Measurements from ENCODE around the gene RCAN3.
A peak's percentile ranks its signal among the peaks of the same experiment; 100 is the strongest.

RCAN3 gene

DNA sequence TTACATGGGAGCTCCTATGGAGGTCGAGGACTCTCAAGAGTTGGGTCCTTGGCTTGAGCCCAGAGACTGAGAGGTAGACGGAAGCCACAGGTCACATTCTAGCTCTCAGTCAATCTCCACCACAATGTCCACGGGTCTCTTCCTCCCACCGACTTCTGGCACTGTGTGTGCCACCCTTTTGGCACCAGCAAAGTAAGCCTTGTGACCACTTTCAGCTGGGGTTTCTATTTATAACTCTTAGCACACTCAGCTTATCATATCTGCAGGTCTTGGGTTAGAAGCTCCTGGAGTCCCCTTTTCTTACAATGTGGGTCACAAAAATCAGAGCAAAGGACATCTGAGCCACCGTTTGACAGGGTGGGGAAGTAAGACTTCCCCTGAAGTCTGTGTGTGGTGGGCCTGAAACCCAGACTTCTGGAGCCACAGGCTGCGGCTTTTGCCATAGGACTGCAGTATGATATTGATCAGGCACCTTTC lies 81.6 kb downstream of the RCAN3 start:
- no peak for ATAC-seq
- TF ChIP-seq, protein P1, sequence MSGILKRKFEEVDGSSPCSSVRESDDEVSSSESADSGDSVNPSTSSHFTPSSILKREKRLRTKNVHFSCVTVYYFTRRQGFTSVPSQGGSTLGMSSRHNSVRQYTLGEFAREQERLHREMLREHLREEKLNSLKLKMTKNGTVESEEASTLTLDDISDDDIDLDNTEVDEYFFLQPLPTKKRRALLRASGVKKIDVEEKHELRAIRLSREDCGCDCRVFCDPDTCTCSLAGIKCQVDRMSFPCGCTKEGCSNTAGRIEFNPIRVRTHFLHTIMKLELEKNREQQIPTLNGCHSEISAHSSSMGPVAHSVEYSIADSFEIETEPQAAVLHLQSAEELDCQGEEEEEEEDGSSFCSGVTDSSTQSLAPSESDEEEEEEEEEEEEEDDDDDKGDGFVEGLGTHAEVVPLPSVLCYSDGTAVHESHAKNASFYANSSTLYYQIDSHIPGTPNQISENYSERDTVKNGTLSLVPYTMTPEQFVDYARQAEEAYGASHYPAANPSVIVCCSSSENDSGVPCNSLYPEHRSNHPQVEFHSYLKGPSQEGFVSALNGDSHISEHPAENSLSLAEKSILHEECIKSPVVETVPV (CRISPR knock-in tag; IDR thresholded peaks at IDR 0.05), result no peak
- TF ChIP-seq ZNF70 (CRISPR knock-in tag; IDR thresholded peaks at IDR 0.05) (no peak), BACH2 (CRISPR knock-in tag; IDR thresholded peaks at IDR 0.05; ENCODE audit: borderline replicate concordance) (no peak), SNAI2 (CRISPR knock-in tag; IDR thresholded peaks at IDR 0.05) (no peak), ZNF8 (CRISPR knock-in tag; IDR thresholded peaks at IDR 0.05) (no peak), ESRRG (CRISPR knock-in tag; IDR thresholded peaks at IDR 0.05) (no peak), ISL1 (CRISPR knock-in tag; IDR thresholded peaks at IDR 0.05) (no peak), OSR1 (CRISPR knock-in tag; IDR thresholded peaks at IDR 0.05) (no peak), ZC3H10 (CRISPR knock-in tag; IDR thresholded peaks at IDR 0.05) (no peak), ARNTL (CRISPR knock-in tag; IDR thresholded peaks at IDR 0.05; ENCODE audit: borderline replicate concordance, low read depth) (no peak)
- TF ChIP-seq, protein P2, sequence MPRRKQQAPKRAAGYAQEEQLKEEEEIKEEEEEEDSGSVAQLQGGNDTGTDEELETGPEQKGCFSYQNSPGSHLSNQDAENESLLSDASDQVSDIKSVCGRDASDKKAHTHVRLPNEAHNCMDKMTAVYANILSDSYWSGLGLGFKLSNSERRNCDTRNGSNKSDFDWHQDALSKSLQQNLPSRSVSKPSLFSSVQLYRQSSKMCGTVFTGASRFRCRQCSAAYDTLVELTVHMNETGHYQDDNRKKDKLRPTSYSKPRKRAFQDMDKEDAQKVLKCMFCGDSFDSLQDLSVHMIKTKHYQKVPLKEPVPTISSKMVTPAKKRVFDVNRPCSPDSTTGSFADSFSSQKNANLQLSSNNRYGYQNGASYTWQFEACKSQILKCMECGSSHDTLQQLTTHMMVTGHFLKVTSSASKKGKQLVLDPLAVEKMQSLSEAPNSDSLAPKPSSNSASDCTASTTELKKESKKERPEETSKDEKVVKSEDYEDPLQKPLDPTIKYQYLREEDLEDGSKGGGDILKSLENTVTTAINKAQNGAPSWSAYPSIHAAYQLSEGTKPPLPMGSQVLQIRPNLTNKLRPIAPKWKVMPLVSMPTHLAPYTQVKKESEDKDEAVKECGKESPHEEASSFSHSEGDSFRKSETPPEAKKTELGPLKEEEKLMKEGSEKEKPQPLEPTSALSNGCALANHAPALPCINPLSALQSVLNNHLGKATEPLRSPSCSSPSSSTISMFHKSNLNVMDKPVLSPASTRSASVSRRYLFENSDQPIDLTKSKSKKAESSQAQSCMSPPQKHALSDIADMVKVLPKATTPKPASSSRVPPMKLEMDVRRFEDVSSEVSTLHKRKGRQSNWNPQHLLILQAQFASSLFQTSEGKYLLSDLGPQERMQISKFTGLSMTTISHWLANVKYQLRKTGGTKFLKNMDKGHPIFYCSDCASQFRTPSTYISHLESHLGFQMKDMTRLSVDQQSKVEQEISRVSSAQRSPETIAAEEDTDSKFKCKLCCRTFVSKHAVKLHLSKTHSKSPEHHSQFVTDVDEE (CRISPR knock-in tag; IDR thresholded peaks at IDR 0.05), result no peak
- TF ChIP-seq, protein P3, sequence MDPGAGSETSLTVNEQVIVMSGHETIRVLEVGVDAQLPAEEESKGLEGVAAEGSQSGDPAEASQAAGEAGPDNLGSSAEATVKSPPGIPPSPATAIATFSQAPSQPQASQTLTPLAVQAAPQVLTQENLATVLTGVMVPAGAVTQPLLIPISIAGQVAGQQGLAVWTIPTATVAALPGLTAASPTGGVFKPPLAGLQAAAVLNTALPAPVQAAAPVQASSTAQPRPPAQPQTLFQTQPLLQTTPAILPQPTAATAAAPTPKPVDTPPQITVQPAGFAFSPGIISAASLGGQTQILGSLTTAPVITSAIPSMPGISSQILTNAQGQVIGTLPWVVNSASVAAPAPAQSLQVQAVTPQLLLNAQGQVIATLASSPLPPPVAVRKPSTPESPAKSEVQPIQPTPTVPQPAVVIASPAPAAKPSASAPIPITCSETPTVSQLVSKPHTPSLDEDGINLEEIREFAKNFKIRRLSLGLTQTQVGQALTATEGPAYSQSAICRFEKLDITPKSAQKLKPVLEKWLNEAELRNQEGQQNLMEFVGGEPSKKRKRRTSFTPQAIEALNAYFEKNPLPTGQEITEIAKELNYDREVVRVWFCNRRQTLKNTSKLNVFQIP (CRISPR knock-in tag; IDR thresholded peaks at IDR 0.05; ENCODE audit: borderline replicate concordance, low read depth), result no peak

DNA sequence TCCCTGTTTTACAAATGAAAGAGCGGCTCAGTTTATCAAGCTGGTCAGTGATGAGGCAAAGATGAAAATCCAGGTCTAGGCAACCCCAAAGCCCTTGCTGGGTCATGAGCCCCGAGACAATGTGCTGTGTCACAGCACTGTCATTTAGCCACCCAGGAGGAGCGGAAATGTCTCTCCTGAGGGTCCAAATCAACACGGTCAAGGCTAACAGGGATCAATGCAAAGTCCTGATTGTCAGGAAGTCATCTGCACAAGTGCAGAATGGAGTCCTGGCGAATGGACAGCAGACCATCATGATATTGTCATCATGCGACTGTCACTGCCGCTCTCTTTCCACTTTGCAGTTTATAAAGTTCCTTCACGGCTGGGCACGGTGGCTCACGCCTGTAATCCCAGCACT lies 83.5 kb downstream of the RCAN3 start:
- ATAC-seq, result no peak
- TF ChIP-seq TOX (CRISPR knock-in tag; IDR thresholded peaks at IDR 0.05; ENCODE audit: borderline replicate concordance) (no peak), ZNF565 (CRISPR knock-in tag; conservative IDR thresholded peaks at IDR 0.05; ENCODE audit: low read depth) (no peak), ZNF70 (CRISPR knock-in tag; IDR thresholded peaks at IDR 0.05) (no peak), SNAI2 (CRISPR knock-in tag; IDR thresholded peaks at IDR 0.05) (no peak), RARB (CRISPR knock-in tag; IDR thresholded peaks at IDR 0.05) (no peak), ARNTL (CRISPR knock-in tag; IDR thresholded peaks at IDR 0.05; ENCODE audit: borderline replicate concordance, low read depth) (no peak), CSDC2 (CRISPR knock-in tag; IDR thresholded peaks at IDR 0.05) (no peak), TCF4 (CRISPR knock-in tag; IDR thresholded peaks at IDR 0.05; ENCODE audit: borderline replicate concordance) (no peak)
- TF ChIP-seq, protein P4, sequence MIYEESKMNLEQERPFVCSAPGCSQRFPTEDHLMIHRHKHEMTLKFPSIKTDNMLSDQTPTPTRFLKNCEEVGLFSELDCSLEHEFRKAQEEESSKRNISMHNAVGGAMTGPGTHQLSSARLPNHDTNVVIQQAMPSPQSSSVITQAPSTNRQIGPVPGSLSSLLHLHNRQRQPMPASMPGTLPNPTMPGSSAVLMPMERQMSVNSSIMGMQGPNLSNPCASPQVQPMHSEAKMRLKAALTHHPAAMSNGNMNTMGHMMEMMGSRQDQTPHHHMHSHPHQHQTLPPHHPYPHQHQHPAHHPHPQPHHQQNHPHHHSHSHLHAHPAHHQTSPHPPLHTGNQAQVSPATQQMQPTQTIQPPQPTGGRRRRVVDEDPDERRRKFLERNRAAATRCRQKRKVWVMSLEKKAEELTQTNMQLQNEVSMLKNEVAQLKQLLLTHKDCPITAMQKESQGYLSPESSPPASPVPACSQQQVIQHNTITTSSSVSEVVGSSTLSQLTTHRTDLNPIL (CRISPR knock-in tag; IDR thresholded peaks at IDR 0.05; ENCODE audit: low read depth), result no peak
- TF ChIP-seq, protein P3 (CRISPR knock-in tag; IDR thresholded peaks at IDR 0.05; ENCODE audit: borderline replicate concordance, low read depth), result no peak

DNA sequence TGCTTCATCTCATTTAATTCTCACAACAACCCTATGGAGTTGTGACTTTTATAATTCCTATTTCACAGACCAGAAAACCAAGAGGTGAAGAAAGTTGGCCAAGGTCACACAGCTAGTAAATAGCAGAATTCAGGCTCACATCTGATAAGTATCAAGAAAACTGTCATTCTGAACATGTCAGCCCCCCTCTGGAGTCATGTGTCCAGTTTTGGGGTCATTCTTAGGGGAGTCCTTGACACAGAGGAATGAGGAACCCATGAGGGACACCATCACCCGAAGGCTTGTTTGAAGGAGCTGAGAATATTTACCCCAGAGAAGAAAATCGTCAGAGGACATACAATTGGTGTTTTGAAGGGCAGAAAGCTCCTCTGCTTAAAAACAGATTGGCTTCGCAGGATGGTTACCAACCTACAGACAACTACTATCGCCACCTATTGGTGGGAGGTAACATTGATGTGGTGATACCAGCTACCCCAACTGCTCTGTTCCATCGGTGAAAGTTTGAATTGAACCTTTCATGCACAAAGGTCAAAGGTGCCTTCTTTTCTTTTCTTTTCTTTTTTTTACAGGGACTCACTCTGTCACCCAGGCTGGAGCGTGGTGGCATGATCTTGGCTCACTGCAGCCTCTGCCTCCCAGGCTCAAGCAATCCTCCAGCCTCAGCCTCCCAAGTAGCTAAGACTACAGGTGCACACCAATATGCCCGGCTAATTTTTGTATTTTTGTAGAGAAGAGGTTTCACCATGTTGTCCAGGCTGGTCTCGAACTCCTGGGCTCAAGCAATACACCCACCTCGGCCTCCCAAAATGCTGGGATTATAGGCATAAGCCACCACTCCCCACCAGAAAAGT lies 84.6 kb downstream of the RCAN3 start:
- peak; percentile 98 for ATAC-seq
- TF ChIP-seq, protein P4 (CRISPR knock-in tag; IDR thresholded peaks at IDR 0.05; ENCODE audit: low read depth), result no peak
- TF ChIP-seq, protein P3 (CRISPR knock-in tag; IDR thresholded peaks at IDR 0.05; ENCODE audit: borderline replicate concordance, low read depth), result no peak
- TF ChIP-seq, protein P1 (CRISPR knock-in tag; IDR thresholded peaks at IDR 0.05), result no peak
- TF ChIP-seq OSR1 (CRISPR knock-in tag; IDR thresholded peaks at IDR 0.05) (no peak), ZNF565 (CRISPR knock-in tag; conservative IDR thresholded peaks at IDR 0.05; ENCODE audit: low read depth) (no peak), ISL1 (CRISPR knock-in tag; IDR thresholded peaks at IDR 0.05) (no peak), ZC3H10 (CRISPR knock-in tag; IDR thresholded peaks at IDR 0.05) (no peak), PPARA (CRISPR knock-in tag; IDR thresholded peaks at IDR 0.05; ENCODE audit: borderline replicate concordance) (no peak), ZFP3 (CRISPR knock-in tag; IDR thresholded peaks at IDR 0.05) (no peak), RARB (CRISPR knock-in tag; IDR thresholded peaks at IDR 0.05) (no peak), ZNF8 (CRISPR knock-in tag; IDR thresholded peaks at IDR 0.05) (no peak), ZFP30 (CRISPR knock-in tag; IDR thresholded peaks at IDR 0.05) (no peak)
